Motor neuron (in vitro differentiated cells): ENCODE data around the gene ASTN2. TPM values are rescaled to one million over a fixed set of nuclear protein-coding genes. Genes with fewer than 3 reads are reported as not detected.
A peak's percentile ranks its signal among the peaks of the same experiment; 100 is the strongest.

Source experiments
- ATAC-seq, 8 experiments: fragments of 200-7000 bp; cut with Tn5 transposase; replicated peaks in 6 of 8; 2 replicates each; pipeline ENCODE4 v1.8.0; 2021; ENCODE audit warnings: mild to moderate bottlenecking in 8 of 8, moderate library complexity in 8 of 8
- H3K27ac ChIP-seq, 2 donors: fragments of 250-450 bp; sonication (Bioruptor Pico); 2 replicates each; pipeline ENCODE4 v1.9.0; 2021; ENCODE audit warnings: antibody characterized with exemption in 2 of 2, mild to moderate bottlenecking in 2 of 2, moderate library complexity in 1 of 2
- H3K4me1 ChIP-seq, 2 donors: fragments of 250-450 bp; sonication (Bioruptor Pico); replicated peaks in 1 of 2; 2 replicates each; pipeline ENCODE4 v1.6.1; 2021; ENCODE audit warnings: antibody characterized with exemption in 2 of 2, mild to moderate bottlenecking in 2 of 2, moderate library complexity in 1 of 2
- H3K4me3 ChIP-seq, 5 donors: fragments of 250-450 bp; sonication (Bioruptor Pico); 2 replicates each; pipeline ENCODE4 v1.9.0; 2021; ENCODE audit warnings: antibody characterized with exemption in 5 of 5, mild to moderate bottlenecking in 5 of 5, moderate library complexity in 4 of 5
- WGBS, 10 experiments: fragments of 450-650 bp; shearing (Covaris generic); methylation state at CpG; one replicate each; pipeline ENCODE4 v1.0.0; 2022; 5-methylcytosine and 5-hydroxymethylcytosine counted together
- in situ Hi-C, 9 experiments: fragments of 400-800 bp; cut with MboI; loops; one replicate each; pipeline ENCODE4 v1.15.0; 2021; ENCODE audit warnings: low sequenced_read_pairs in 9 of 9, low pct_unique_long_range_greater_than_20kb in 2 of 9; ENCODE audit not compliant: unreplicated experiment in 9 of 9
- total RNA-seq, 8 experiments: library from RNA; unstranded; fragments of 300-600 nt; gene quantifications; 2 replicates each; pipeline versions ENCODE4 v1.2.3 to v1.2.4, GENCODE V29; 2022

Gene ASTN2
- total RNA-seq, 8 experiments from 2014 or later: 13.6 to 54.6 (median 17.9) TPM

- Histone ChIP-seq H3K27ac (no peak overlapping the region), H3K4me1 (peaks cover 3 to 25% of the 10 kb centered on the region in 2 donors), H3K4me3 (no peak overlapping the region)
- in situ Hi-C loops: loop anchor here in 5 of 9 experiments (10.0 to 25.0 kb wide), 3 partner anchors 494 to 1069 kb away; partner anchors contain the start of gene PAPPA (in 2 of the 5)
- 42 to 90% (median 81%) methylated on average over 1 to 5 of the region's 5 CpGs; no CpG with 5 or more reads in 3 of the 10 experiments for WGBS, 10 experiments
- ATAC-seq: no peak
These were observed 758.3 kb downstream of the ASTN2 start for GRCh38 chr9:116656501-116656971.

- in situ Hi-C loops: loop anchor here in 5 of 9 experiments (10.0 to 25.0 kb wide), 3 partner anchors 492 to 1067 kb away; partner anchors contain the start of gene PAPPA (in 2 of the 5)
- H3K27ac ChIP-seq: no peak overlapping the region
- ATAC-seq: no peak
- H3K4me3 ChIP-seq: no peak overlapping the region
- WGBS, 10 experiments: 75 to 100% (median 81%) methylated on average over 1 to 3 of the region's 3 CpGs; no CpG with 5 or more reads in 2 of the 10 experiments
- peaks cover 0 to 25% of the 10 kb centered on the region in 2 donors for H3K4me1 ChIP-seq
These were observed 760.9 kb downstream of the ASTN2 start for GRCh38 chr9:116654059-116654355.

- in situ Hi-C loops: loop anchor here in 5 of 9 experiments (10.0 to 25.0 kb wide), 3 partner anchors 491 to 1066 kb away; partner anchors contain the start of gene PAPPA (in 2 of the 5)
- no peak overlapping the region for H3K4me3 ChIP-seq
- peaks cover 0 to 25% of the 10 kb centered on the region in 2 donors for H3K4me1 ChIP-seq
- WGBS, 10 experiments: 19 to 100% (median 71%) methylated on average over 1 to 5 of the region's 7 CpGs; no CpG with 5 or more reads in 1 of the 10 experiments
- ATAC-seq: peak in 3 of 8 experiments; percentile 93 to 96 (median 95)
- no peak overlapping the region for H3K27ac ChIP-seq
These were observed 761.4 kb downstream of the ASTN2 start for GRCh38 chr9:116653348-116654058.

GRCh38 chr9:116647515-116647809, 767.4 kb downstream of the ASTN2 start:
- Histone ChIP-seq H3K4me1 (no peaks in the 10 kb centered on the region), H3K27ac (no peak overlapping the region), H3K4me3 (no peak overlapping the region)
- ATAC-seq: peak in 1 of 8 experiments; percentile 42
- in situ Hi-C loops: loop anchor here in 1 of 9 experiments (10.0 kb wide), 1 partner anchor 63 kb away; no protein-coding TSS in a partner anchor
- WGBS, 10 experiments: 20 to 100% (median 80%) methylated on average over 1 to 3 of the region's 4 CpGs; no CpG with 5 or more reads in 5 of the 10 experiments

GRCh38 chr9:116646661-116647514, 768.0 kb downstream of the ASTN2 start:
- no peak overlapping the region for H3K4me3 ChIP-seq
- no peaks in the 10 kb centered on the region for H3K4me1 ChIP-seq
- in situ Hi-C loops: loop anchor here in 1 of 9 experiments (10.0 kb wide), 1 partner anchor 62 kb away; no protein-coding TSS in a partner anchor
- no peak overlapping the region for H3K27ac ChIP-seq
- WGBS, 10 experiments: 50 to 96% (median 85%) methylated on average over 1 to 4 of the region's 5 CpGs
- peak; percentile 53 to 95 (median 80) for ATAC-seq

GRCh38 chr9:116644091-116644688, 770.7 kb downstream of the ASTN2 start:
- Histone ChIP-seq H3K4me1 (no peaks in the 10 kb centered on the region), H3K27ac (no peak overlapping the region), H3K4me3 (no peak overlapping the region)
- in situ Hi-C loops: loop anchor here in 1 of 9 experiments (10.0 kb wide), 1 partner anchor 59 kb away; no protein-coding TSS in a partner anchor
- ATAC-seq: no peak
- WGBS, 10 experiments: 23 to 100% (median 70%) methylated on average over 1 to 2 of the region's 2 CpGs; no CpG with 5 or more reads in 3 of the 10 experiments

- Histone ChIP-seq H3K27ac (no peak overlapping the region), H3K4me1 (no peaks in the 10 kb centered on the region), H3K4me3 (no peak overlapping the region)
- in situ Hi-C loops: loop anchor here in 1 of 9 experiments (10.0 kb wide), 1 partner anchor 59 kb away; no protein-coding TSS in a partner anchor
- 50 to 100% methylated on average over 1 of the region's 1 CpG; no CpG with 5 or more reads in 8 of the 10 experiments for WGBS, 10 experiments
- ATAC-seq: peak in 2 of 8 experiments; percentile 30 to 46
These were observed 771.2 kb downstream of the ASTN2 start for GRCh38 chr9:116643691-116644090.

GRCh38 chr9:116641292-116642059, 773.4 kb downstream of the ASTN2 start:
- Histone ChIP-seq H3K4me3 (no peak overlapping the region), H3K27ac (no peak overlapping the region), H3K4me1 (no peaks in the 10 kb centered on the region)
- ATAC-seq: no peak
- in situ Hi-C loops: loop anchor here in 1 of 9 experiments (10.0 kb wide), 1 partner anchor 57 kb away; no protein-coding TSS in a partner anchor
- WGBS, 10 experiments: 33 to 100% (median 90%) methylated on average over 1 to 2 of the region's 2 CpGs; no CpG with 5 or more reads in 1 of the 10 experiments

GRCh38 chr9:116639251-116639741, 775.6 kb downstream of the ASTN2 start:
- peak in 4 of 8 experiments; percentile 45 to 47 (median 46) for ATAC-seq
- Histone ChIP-seq H3K27ac (no peak overlapping the region), H3K4me3 (no peak overlapping the region), H3K4me1 (no peaks in the 10 kb centered on the region)
- in situ Hi-C loops: no loop called here

GRCh38 chr9:116635908-116636307, 778.9 kb downstream of the ASTN2 start:
- Histone ChIP-seq H3K4me1 (no peaks in the 10 kb centered on the region), H3K4me3 (no peak overlapping the region), H3K27ac (no peak overlapping the region)
- 90 to 100% (median 94%) methylated on average over 1 to 2 of the region's 2 CpGs; no CpG with 5 or more reads in 2 of the 10 experiments for WGBS, 10 experiments
- ATAC-seq: no peak
- in situ Hi-C loops: no loop called here

GRCh38 chr9:116632990-116633838, 781.6 kb downstream of the ASTN2 start:
- Histone ChIP-seq H3K27ac (no peak overlapping the region), H3K4me1 (peaks cover 0 to 10% of the 10 kb centered on the region in 2 donors), H3K4me3 (no peak overlapping the region)
- in situ Hi-C loops: no loop called here
- WGBS, 10 experiments: 10 to 90% (median 67%) methylated on average over 2 to 5 of the region's 6 CpGs
- peak in 7 of 8 experiments; percentile 76 to 92 (median 84) for ATAC-seq
